Hepatocyte (in vitro differentiated cells): ENCODE results near the gene RIMBP2. TPM values are rescaled to one million over a fixed set of nuclear protein-coding genes. Genes with fewer than 3 reads are reported as not detected.

Source experiments
- DNase-seq: peaks from one replicate; pipeline ENCODE4 v3.0.0-alpha.2; 2016; ENCODE audit warnings: low spot score
- H2AFZ ChIP-seq: fragments of 200-600 bp; sonication (generic); 2 replicates; pipeline ENCODE4 v1.6.0; 2016; ENCODE audit warnings: antibody characterized with exemption, mild to moderate bottlenecking
- H3K27ac ChIP-seq: fragments of 200-600 bp; sonication (generic); 2 replicates; pipeline ENCODE4 v1.5.1; 2016; ENCODE audit warnings: mild to moderate bottlenecking
- H3K27me3 ChIP-seq: fragments of 200-600 bp; sonication (generic); 2 replicates; pipeline ENCODE4 v1.6.1; 2016
- H3K36me3 ChIP-seq: fragments of 200-600 bp; sonication (generic); replicated peaks from 2 replicates; pipeline ENCODE4 v1.5.1; 2016; ENCODE audit warnings: low read depth; ENCODE audit not compliant: insufficient read depth
- H3K4me1 ChIP-seq: fragments of 200-600 bp; sonication (generic); 2 replicates; pipeline ENCODE4 v1.5.1; 2016; ENCODE audit warnings: mild to moderate bottlenecking, moderate library complexity; ENCODE audit not compliant: insufficient read depth
- H3K4me2 ChIP-seq: fragments of 200-600 bp; sonication (generic); 2 replicates; pipeline ENCODE4 v1.6.0; 2016
- H3K4me3 ChIP-seq: fragments of 200-600 bp; sonication (generic); 2 replicates; pipeline ENCODE4 v1.5.1; 2016; ENCODE audit warnings: mild to moderate bottlenecking
- H3K79me2 ChIP-seq: fragments of 200-600 bp; sonication (generic); 2 replicates; pipeline ENCODE4 v1.6.0; 2017; ENCODE audit warnings: mild to moderate bottlenecking
- H3K9me2 ChIP-seq: fragments of 200-600 bp; sonication (generic); replicated peaks from 2 replicates; pipeline ENCODE4 v1.6.0; 2017; ENCODE audit warnings: mild to moderate bottlenecking; ENCODE audit not compliant: insufficient read depth
- H3K9me3 ChIP-seq: fragments of 200-600 bp; sonication (generic); 2 replicates; pipeline ENCODE4 v1.5.1; 2016; ENCODE audit warnings: low read depth, mild to moderate bottlenecking
- H4K20me1 ChIP-seq: fragments of 200-600 bp; sonication (generic); 2 replicates; pipeline ENCODE4 v1.6.0; 2016; ENCODE audit warnings: mild to moderate bottlenecking; ENCODE audit not compliant: insufficient read depth, poor library complexity, severe bottlenecking
- EZH2 ChIP-seq: fragments of 200-600 bp; sonication (generic); IDR thresholded peaks from 2 replicates; pipeline ENCODE4 v1.6.1; 2016; ENCODE audit warnings: antibody characterized with exemption, mild to moderate bottlenecking, borderline replicate concordance
- EZH2phosphoT487 ChIP-seq: fragments of 200-600 bp; sonication (generic); IDR thresholded peaks from one replicate; pipeline ENCODE4 v1.6.1; 2018; ENCODE audit warnings: antibody characterized with exemption, mild to moderate bottlenecking, low read depth, moderate library complexity; ENCODE audit not compliant: unreplicated experiment, severe bottlenecking
- WGBS: methylation state at CpG from one replicate; pipeline ENCODE4 v1.1.6; 2016; ENCODE audit warnings: low lambda C conversion rate; ENCODE audit errors: missing lambda C conversion rate; 5-methylcytosine and 5-hydroxymethylcytosine counted together
- polyA plus RNA-seq: library from polyadenylated mRNA; unstranded; fragments of >200 nt; fragmentation: Nextera tagmentation; extraction: Ambion mirVana; gene quantifications from 2 replicates; pipeline ENCODE4 v1.2.1, GENCODE V29; 2016
- total RNA-seq: library from RNA; depleted of rRNA; stranded (reverse); fragments of >200 nt; gene quantifications from 2 replicates; pipeline ENCODE4 v1.2.3, GENCODE V29; 2014
- TF ChIP-seq, protein P1 (sequence below): fragments of 200-600 bp; sonication (generic); IDR thresholded peaks from 2 replicates; pipeline ENCODE4 v1.5.1; 2016; ENCODE audit warnings: antibody characterized with exemption, mild to moderate bottlenecking; ENCODE audit not compliant: poor library complexity

RIMBP2 gene
- total and polyA plus RNA-seq, 2 experiments from 2014 or later: 2.5 to 4.4 TPM

- Histone ChIP-seq H3K27me3 (no peaks in the 10 kb centered on the region), H2AFZ (no peak overlapping the region), H3K27ac (no peak overlapping the region), H4K20me1 (no peaks in the 10 kb centered on the region), H3K9me2 (no peaks in the 10 kb centered on the region), H3K36me3 (no peaks in the 10 kb centered on the region), H3K9me3 (no peaks in the 10 kb centered on the region), H3K79me2 (no peaks in the 10 kb centered on the region), H3K4me2 (no peak overlapping the region), H3K4me3 (no peak overlapping the region), H3K4me1 (no peaks in the 10 kb centered on the region)
- 92% methylated on average over 13 of the region's 13 CpGs for WGBS
- no peak for DNase-seq
- TF ChIP-seq, protein P1, sequence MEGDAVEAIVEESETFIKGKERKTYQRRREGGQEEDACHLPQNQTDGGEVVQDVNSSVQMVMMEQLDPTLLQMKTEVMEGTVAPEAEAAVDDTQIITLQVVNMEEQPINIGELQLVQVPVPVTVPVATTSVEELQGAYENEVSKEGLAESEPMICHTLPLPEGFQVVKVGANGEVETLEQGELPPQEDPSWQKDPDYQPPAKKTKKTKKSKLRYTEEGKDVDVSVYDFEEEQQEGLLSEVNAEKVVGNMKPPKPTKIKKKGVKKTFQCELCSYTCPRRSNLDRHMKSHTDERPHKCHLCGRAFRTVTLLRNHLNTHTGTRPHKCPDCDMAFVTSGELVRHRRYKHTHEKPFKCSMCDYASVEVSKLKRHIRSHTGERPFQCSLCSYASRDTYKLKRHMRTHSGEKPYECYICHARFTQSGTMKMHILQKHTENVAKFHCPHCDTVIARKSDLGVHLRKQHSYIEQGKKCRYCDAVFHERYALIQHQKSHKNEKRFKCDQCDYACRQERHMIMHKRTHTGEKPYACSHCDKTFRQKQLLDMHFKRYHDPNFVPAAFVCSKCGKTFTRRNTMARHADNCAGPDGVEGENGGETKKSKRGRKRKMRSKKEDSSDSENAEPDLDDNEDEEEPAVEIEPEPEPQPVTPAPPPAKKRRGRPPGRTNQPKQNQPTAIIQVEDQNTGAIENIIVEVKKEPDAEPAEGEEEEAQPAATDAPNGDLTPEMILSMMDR: no peak
- TF ChIP-seq EZH2 (no peak), EZH2phosphoT487 (no peak)
Measured at GRCh38 chr12:130644566-130644965, 71.5 kb downstream of the RIMBP2 start.

DNA sequence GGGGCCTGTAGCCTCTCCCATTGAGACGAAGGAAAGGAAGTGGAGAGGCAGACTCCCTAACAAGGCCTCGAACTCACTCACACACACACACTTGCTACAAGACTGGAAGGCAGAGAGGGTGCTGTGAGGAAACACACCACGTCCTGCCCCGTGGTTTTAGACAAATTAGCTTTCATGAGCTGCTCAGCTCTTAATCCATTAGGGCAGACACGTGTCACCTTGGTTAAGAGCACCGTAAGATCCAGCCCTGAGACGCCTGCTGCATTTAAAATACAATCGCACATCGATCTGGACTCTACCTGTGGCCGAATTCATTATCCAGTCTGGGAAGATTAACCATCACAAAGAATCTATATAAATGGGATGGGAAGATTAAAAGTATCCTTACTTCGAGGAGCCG is 72.0 kb downstream of the RIMBP2 start:
- no peak for DNase-seq
- no peak overlapping the region for H3K4me3 ChIP-seq
- TF ChIP-seq EZH2phosphoT487: no peak
- no peak for TF ChIP-seq EZH2
- TF ChIP-seq, protein P1: no peak
- no peak overlapping the region for H3K4me2 ChIP-seq
- H3K4me1 ChIP-seq: no peaks in the 10 kb centered on the region
- H3K27ac ChIP-seq: no peak overlapping the region
- 89% methylated on average over 12 of the region's 12 CpGs for WGBS
- no peaks in the 10 kb centered on the region for H3K36me3 ChIP-seq
- H3K9me2 ChIP-seq: no peaks in the 10 kb centered on the region
- H2AFZ ChIP-seq: no peak overlapping the region
- no peaks in the 10 kb centered on the region for H3K79me2 ChIP-seq
- no peaks in the 10 kb centered on the region for H3K9me3 ChIP-seq
- H4K20me1 ChIP-seq: no peaks in the 10 kb centered on the region
- no peaks in the 10 kb centered on the region for H3K27me3 ChIP-seq

- Histone ChIP-seq H3K36me3 (no peaks in the 10 kb centered on the region), H3K9me2 (no peaks in the 10 kb centered on the region), H2AFZ (no peak overlapping the region), H3K27me3 (no peaks in the 10 kb centered on the region), H3K4me1 (no peaks in the 10 kb centered on the region), H4K20me1 (no peaks in the 10 kb centered on the region), H3K4me2 (no peak overlapping the region), H3K27ac (no peak overlapping the region), H3K9me3 (no peaks in the 10 kb centered on the region), H3K79me2 (no peaks in the 10 kb centered on the region), H3K4me3 (no peak overlapping the region)
- no peak for TF ChIP-seq EZH2
- TF ChIP-seq, protein P1: no peak
- TF ChIP-seq EZH2phosphoT487: no peak
- 93% methylated on average over 15 of the region's 15 CpGs for WGBS
- DNase-seq: no peak
Measured at GRCh38 chr12:130642856-130643255, 73.2 kb downstream of the RIMBP2 start.

DNA sequence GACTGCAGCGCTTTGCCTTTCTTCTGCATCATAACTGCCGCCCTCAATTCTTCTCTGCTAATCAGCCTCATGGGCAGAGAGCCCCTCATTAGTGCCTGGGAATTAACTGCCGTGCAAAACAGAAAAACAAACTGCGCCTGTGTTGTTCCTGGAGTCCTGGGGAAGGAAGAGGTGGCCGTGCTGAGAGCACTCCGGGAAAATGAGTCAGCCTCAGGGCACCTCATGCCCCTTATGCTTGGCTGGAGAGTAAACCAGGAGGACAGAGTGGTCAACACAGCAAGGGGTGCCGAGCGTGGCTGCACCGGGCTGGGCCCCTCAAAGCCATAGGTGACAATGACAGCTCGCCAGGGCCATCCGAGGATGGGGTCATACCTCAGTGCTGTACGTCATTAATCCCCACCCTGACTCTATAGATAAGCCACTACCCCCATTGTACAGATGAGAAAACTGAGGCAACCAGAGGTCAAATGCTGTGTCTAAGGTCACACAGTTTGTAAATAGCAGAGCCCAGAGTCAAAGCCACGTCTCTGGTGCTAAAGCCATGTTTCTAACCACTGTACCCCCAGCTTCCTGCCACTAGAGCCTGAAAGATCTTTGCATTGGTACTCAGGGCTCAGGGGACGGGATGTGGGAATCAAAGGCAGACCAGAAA is 74.4 kb downstream of the RIMBP2 start:
- H3K79me2 ChIP-seq: no peaks in the 10 kb centered on the region
- no peak overlapping the region for H3K4me2 ChIP-seq
- H3K4me1 ChIP-seq: no peaks in the 10 kb centered on the region
- no peak overlapping the region for H3K4me3 ChIP-seq
- no peaks in the 10 kb centered on the region for H3K36me3 ChIP-seq
- no peaks in the 10 kb centered on the region for H3K9me3 ChIP-seq
- H4K20me1 ChIP-seq: no peaks in the 10 kb centered on the region
- TF ChIP-seq EZH2: no peak
- no peaks in the 10 kb centered on the region for H3K9me2 ChIP-seq
- no peak overlapping the region for H2AFZ ChIP-seq
- DNase-seq: no peak
- H3K27ac ChIP-seq: no peak overlapping the region
- no peaks in the 10 kb centered on the region for H3K27me3 ChIP-seq
- 90% methylated on average over 14 of the region's 14 CpGs for WGBS
